Measurements from ENCODE around the gene SPDYC. TPM values are rescaled to one million over a fixed set of nuclear protein-coding genes. Genes with fewer than 3 reads are reported as not detected.

The SPDYC gene
- total and polyA plus RNA-seq, 2 of the 13 experiments (the other 11 are each of a cell fraction or from before 2014, with no cell fraction given), result 0.15 to 0.33 TPM

- TF ChIP-seq AKNA (CRISPR knock-in tag; IDR thresholded peaks at IDR 0.05; ENCODE audit: borderline replicate concordance), result no peak
- TF ChIP-seq CHD4 (IDR thresholded peaks at IDR 0.05; ENCODE audit: borderline replicate concordance, low read length), result no peak
- no peak for TF ChIP-seq ZNF580 (CRISPR knock-in tag; IDR thresholded peaks at IDR 0.05; ENCODE audit: borderline replicate concordance, low read depth)
- no peak for TF ChIP-seq RERE (CRISPR knock-in tag; IDR thresholded peaks at IDR 0.05; ENCODE audit: low read depth)
- TF ChIP-seq SP140L (CRISPR knock-in tag; IDR thresholded peaks at IDR 0.05; ENCODE audit: borderline replicate concordance), result no peak
- 0 out of 4 replicates have a peak, but pooled peaks of 1 of the 2 experiments have one; percentile 24 for TF ChIP-seq KLF16 (CRISPR knock-in tag; IDR thresholded peaks at IDR 0.05)
- peak; percentile 37; the same call in 1 of the 2 replicates for TF ChIP-seq ELF1 (CRISPR knock-in tag; IDR thresholded peaks at IDR 0.05)
- TF ChIP-seq FOXK1 (CRISPR knock-in tag; IDR thresholded peaks at IDR 0.05; ENCODE audit: borderline replicate concordance, low read depth), result no peak
- no peak for TF ChIP-seq ZUFSP (CRISPR knock-in tag; IDR thresholded peaks at IDR 0.05; ENCODE audit: borderline replicate concordance)
- no peak for TF ChIP-seq KDM4B (CRISPR knock-in tag; IDR thresholded peaks at IDR 0.05)
- TF ChIP-seq ZBTB20 (CRISPR knock-in tag; IDR thresholded peaks at IDR 0.05; ENCODE audit: borderline replicate concordance, low read depth), result no peak
- TF ChIP-seq ZNF639 (CRISPR knock-in tag; conservative IDR thresholded peaks at IDR 0.05), result peak; percentile 15; the same call in 1 of the 2 replicates
- no peak for TF ChIP-seq ZNF652 (CRISPR knock-in tag; IDR thresholded peaks at IDR 0.05; ENCODE audit: borderline replicate concordance, low read depth)
- TF ChIP-seq PLRG1 (conservative IDR thresholded peaks at IDR 0.05), result no peak
- no peak for TF ChIP-seq ZNF879 (CRISPR knock-in tag; IDR thresholded peaks at IDR 0.05)
These were observed 11.7 kb downstream of the SPDYC start, which contains the start of gene CAPN1 (continued) for GRCh38 chr11:65181569-65182257.

Data from HepG2 (cell line).